ENCODE measurements around the gene CAPN6. TPM values are rescaled to one million over a fixed set of nuclear protein-coding genes. Genes with fewer than 3 reads are reported as not detected.

Gene CAPN6
- polyA plus RNA-seq, 1 donor (not counting 4 experiments of a cell fraction or from before 2014, with no cell fraction given) = 0.03 TPM

DNA sequence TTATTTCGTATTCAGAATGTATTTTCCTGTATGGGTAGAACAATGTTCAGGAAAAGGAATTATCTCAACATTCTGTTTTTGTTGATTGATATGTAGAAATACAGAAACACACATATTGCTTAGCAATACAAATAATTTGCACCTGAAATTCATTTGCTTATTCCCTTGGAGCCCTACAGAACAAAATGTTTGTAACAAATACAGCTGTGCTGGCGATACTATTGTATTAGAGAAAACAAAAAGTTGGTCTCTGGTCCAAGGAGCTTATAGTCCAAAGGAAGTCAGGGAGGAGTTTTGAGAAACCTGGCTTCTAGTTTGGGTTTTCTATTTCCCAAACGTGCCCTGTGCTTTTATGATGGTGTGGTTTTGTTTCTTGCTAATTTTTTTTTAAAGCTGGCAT is 37.8 kb upstream of the CAPN6 start:
- Histone ChIP-seq H3K36me3 (ENCODE audit: control insufficient read depth in 2 of 2, extremely low read depth in 1 of 2, insufficient read depth in 2 of 2, low read length in 2 of 2) (no peaks in the 10 kb centered on the region), H3K79me2 (ENCODE audit: control insufficient read depth, insufficient read depth, low read length) (no peaks in the 10 kb centered on the region), H3K9me1 (ENCODE audit: control insufficient read depth, extremely low read depth, insufficient read depth, low read length) (no peaks in the 10 kb centered on the region), H3K4me1 (ENCODE audit: control insufficient read depth, extremely low read depth, insufficient read depth, low read length) (no peaks in the 10 kb centered on the region), H2AFZ (ENCODE audit: control insufficient read depth, low read length) (no peak overlapping the region), H4K20me1 (ENCODE audit: control insufficient read depth, extremely low read depth, insufficient read depth, low read length) (no peaks in the 10 kb centered on the region), H3K27me3 (ENCODE audit: control insufficient read depth, extremely low read depth, insufficient read depth, low read length) (no peaks in the 10 kb centered on the region), H3K9me3 (ENCODE audit: control insufficient read depth, low read depth, low read length) (no peaks in the 10 kb centered on the region), H3K27ac (ENCODE audit: control insufficient read depth, insufficient read depth, low read length) (no peak overlapping the region), H3K9ac (ENCODE audit: control insufficient read depth, extremely low read depth, insufficient read depth, low read length) (no peak overlapping the region), H3K4me3 (ENCODE audit: control insufficient read depth in 2 of 3, extremely low read depth in 1 of 3, insufficient read depth in 2 of 3, low read depth in 1 of 3, low read length in 3 of 3) (no peak overlapping the region), H3K4me2 (ENCODE audit: control insufficient read depth, extremely low read depth, insufficient read depth, low read depth, low read length) (no peak overlapping the region)
- no peak for FAIRE-seq
- dilution Hi-C loops (cut with MboI; ENCODE audit: extremely low pct_ligation_motif_present, low sequenced_read_pairs) = no loop called here
- DNase-seq (ENCODE audit: low read depth, low spot score) = no peak
- TF ChIP-seq EZH2 (IDR thresholded peaks at IDR 0.05; ENCODE audit: low read length) = no peak
- TF ChIP-seq, protein P1, sequence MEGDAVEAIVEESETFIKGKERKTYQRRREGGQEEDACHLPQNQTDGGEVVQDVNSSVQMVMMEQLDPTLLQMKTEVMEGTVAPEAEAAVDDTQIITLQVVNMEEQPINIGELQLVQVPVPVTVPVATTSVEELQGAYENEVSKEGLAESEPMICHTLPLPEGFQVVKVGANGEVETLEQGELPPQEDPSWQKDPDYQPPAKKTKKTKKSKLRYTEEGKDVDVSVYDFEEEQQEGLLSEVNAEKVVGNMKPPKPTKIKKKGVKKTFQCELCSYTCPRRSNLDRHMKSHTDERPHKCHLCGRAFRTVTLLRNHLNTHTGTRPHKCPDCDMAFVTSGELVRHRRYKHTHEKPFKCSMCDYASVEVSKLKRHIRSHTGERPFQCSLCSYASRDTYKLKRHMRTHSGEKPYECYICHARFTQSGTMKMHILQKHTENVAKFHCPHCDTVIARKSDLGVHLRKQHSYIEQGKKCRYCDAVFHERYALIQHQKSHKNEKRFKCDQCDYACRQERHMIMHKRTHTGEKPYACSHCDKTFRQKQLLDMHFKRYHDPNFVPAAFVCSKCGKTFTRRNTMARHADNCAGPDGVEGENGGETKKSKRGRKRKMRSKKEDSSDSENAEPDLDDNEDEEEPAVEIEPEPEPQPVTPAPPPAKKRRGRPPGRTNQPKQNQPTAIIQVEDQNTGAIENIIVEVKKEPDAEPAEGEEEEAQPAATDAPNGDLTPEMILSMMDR (optimal IDR thresholded peaks at IDR 0.05 in 1 of 3, IDR thresholded peaks at IDR 0.05 in 1 of 3, conservative IDR thresholded peaks at IDR 0.05 in 1 of 3; ENCODE audit: extremely low read depth in 1 of 3, insufficient read depth in 2 of 3, low read length in 3 of 3) = no peak

DNA sequence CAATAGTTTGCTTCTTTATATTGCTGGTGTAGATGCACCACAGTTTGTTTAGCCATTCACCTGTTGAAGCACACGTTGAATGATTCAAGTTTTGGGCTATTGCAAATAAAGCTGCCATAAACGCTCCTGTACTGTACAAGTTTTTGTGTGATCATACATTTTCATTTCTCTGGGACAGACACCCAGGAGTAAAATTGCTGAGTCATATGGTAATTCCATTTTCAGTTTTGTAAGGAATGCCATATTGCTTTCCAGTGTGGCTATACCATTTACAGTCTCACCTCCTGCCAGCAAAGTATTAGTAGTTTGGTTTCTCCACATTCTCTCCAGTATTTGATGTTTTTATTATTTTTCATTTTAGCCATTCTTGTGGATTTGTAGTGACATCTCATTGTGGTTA is 32.0 kb upstream of the CAPN6 start:
- DNase-seq (ENCODE audit: low read depth, low spot score) = no peak
- Histone ChIP-seq H3K79me2 (ENCODE audit: control insufficient read depth, insufficient read depth, low read length) (no peaks in the 10 kb centered on the region), H4K20me1 (ENCODE audit: control insufficient read depth, extremely low read depth, insufficient read depth, low read length) (no peaks in the 10 kb centered on the region), H3K9me1 (ENCODE audit: control insufficient read depth, extremely low read depth, insufficient read depth, low read length) (no peaks in the 10 kb centered on the region), H3K36me3 (ENCODE audit: control insufficient read depth in 2 of 2, extremely low read depth in 1 of 2, insufficient read depth in 2 of 2, low read length in 2 of 2) (no peaks in the 10 kb centered on the region), H3K4me1 (ENCODE audit: control insufficient read depth, extremely low read depth, insufficient read depth, low read length) (no peaks in the 10 kb centered on the region), H3K27me3 (ENCODE audit: control insufficient read depth, extremely low read depth, insufficient read depth, low read length) (no peaks in the 10 kb centered on the region), H3K4me2 (ENCODE audit: control insufficient read depth, extremely low read depth, insufficient read depth, low read depth, low read length) (no peak overlapping the region), H3K9me3 (ENCODE audit: control insufficient read depth, low read depth, low read length) (no peaks in the 10 kb centered on the region), H3K27ac (ENCODE audit: control insufficient read depth, insufficient read depth, low read length) (no peak overlapping the region), H2AFZ (ENCODE audit: control insufficient read depth, low read length) (no peak overlapping the region), H3K4me3 (ENCODE audit: control insufficient read depth in 2 of 3, extremely low read depth in 1 of 3, insufficient read depth in 2 of 3, low read depth in 1 of 3, low read length in 3 of 3) (no peak overlapping the region), H3K9ac (ENCODE audit: control insufficient read depth, extremely low read depth, insufficient read depth, low read length) (no peak overlapping the region)
- TF ChIP-seq, protein P1 (optimal IDR thresholded peaks at IDR 0.05 in 1 of 3, IDR thresholded peaks at IDR 0.05 in 1 of 3, conservative IDR thresholded peaks at IDR 0.05 in 1 of 3; ENCODE audit: extremely low read depth in 1 of 3, insufficient read depth in 2 of 3, low read length in 3 of 3) = no peak
- no peak for TF ChIP-seq EZH2 (IDR thresholded peaks at IDR 0.05; ENCODE audit: low read length)
- dilution Hi-C loops (cut with MboI; ENCODE audit: extremely low pct_ligation_motif_present, low sequenced_read_pairs) = no loop called here
- no peak for FAIRE-seq
